Testis (tissue), 2 donors: Measurements from ENCODE around the gene RABEP2.

Experiments
- CTCF ChIP-seq, 3 experiments: fragments of 450-650 bp in 2 of 3; fragments of 200-600 bp in 1 of 3; sonication (generic) in 1 of 3; IDR thresholded peaks; one replicate each; pipeline ENCODE4 v1.5.1; 2016 to 2019; ENCODE audit warnings: antibody characterized with exemption in 3 of 3, mild to moderate bottlenecking in 2 of 3, moderate library complexity in 1 of 3
- POLR2A ChIP-seq: fragments of 450-650 bp; IDR thresholded peaks from one replicate; pipeline ENCODE4 v1.6.1; 2017; ENCODE audit warnings: antibody characterized with exemption, mild to moderate bottlenecking, moderate library complexity

GRCh38 chr16:28886945-28887344, 38.1 kb downstream of the RABEP2 start:
- TF ChIP-seq CTCF (IDR thresholded peaks at IDR 0.05), result no peak
- no peak for TF ChIP-seq POLR2A
